HG03571 (cell line): ENCODE data around the gene PRPF6.
"Not testable (repeated sequence)": the region's sequence is repeated elsewhere in the genome, so short reads cannot be mapped to it uniquely, and the experiment has no call there.

Experiments used
- ATAC-seq: cut with Tn5 transposase; IDR thresholded peaks from one replicate; pipeline ENCODE4 v1.9.1; 2021; ENCODE audit not compliant: unreplicated experiment

Gene PRPF6

GRCh38 chr20:63960654-63961621 lies 20.0 kb upstream of the PRPF6 start:
- ATAC-seq = not testable (repeated sequence)

GRCh38 chr20:63961664-63962425 lies 19.1 kb upstream of the PRPF6 start:
- ATAC-seq = no peak

DNA sequence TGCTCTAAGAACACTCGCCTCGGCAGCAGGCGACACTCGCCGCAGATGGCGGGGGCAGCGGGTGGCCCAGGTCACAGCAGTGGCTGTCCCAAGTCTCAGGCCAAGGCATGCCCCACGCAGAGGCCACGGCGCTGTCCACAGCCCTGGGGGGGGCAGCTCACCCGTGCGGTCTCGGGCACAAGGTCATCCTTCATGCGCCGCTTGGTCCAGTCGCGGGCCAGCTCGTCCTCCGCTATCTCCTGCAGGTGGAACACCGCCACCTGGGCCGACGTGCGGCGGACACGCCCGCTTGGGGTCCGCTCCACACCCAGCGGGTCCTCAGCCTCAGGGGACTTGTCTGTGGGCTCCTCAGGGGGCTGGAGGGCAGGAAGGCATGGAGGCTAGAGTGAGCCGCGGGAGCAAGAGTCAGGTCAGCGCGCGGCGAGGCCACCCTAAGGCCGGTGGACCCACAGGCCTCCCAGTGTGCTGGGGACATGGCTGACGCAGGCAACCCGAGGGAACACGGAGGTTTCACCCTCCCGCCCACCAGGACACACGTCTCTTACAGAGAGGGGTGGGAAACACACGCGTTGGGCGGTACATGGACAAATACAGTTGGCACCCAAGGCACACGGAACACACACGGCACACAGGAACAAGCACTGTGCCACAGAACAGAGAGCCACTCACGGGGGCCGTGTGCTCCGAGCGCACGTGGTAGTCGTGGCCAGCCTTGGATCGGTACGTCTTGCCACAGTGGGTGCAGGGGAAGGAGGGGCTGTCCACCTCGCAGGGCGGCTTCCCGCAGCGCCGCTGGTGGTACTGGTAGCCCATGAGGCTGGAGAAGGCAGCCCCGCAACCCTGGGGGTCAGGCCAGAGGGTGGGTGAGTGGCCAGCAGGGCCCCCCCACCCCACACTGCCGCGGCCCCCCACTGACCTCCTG lies 18.2 kb upstream of the PRPF6 start:
- no peak for ATAC-seq

DNA sequence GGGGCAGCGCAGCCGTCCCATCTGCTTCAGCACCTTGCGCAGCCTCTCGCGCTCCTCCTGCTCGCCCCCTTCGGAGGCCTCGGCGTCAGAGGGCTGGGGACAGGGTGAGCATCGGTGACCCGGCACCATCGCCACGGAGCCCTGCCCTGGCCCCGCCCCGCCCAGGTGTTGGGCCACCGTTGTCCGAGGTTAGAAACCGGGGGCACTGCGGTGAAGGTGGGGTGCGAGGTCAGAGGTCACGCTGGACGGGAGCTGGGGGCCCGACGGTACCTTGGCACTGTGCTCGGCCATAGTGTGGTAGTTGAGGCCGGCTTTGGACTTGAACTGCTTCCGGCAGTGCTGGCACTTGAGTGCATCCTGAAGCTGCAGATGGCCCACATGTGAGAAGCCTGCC lies 17.6 kb upstream of the PRPF6 start:
- ATAC-seq = no peak

- no peak for ATAC-seq
Measured at GRCh38 chr20:63963784-63964301, 17.1 kb upstream of the PRPF6 start.

GRCh38 chr20:63964412-63964811 lies 16.5 kb upstream of the PRPF6 start:
- ATAC-seq = no peak

- no peak for ATAC-seq
Measured at GRCh38 chr20:63966172-63966943, 14.6 kb upstream of the PRPF6 start.

GRCh38 chr20:63966944-63967322 lies 14.0 kb upstream of the PRPF6 start:
- no peak for ATAC-seq

DNA sequence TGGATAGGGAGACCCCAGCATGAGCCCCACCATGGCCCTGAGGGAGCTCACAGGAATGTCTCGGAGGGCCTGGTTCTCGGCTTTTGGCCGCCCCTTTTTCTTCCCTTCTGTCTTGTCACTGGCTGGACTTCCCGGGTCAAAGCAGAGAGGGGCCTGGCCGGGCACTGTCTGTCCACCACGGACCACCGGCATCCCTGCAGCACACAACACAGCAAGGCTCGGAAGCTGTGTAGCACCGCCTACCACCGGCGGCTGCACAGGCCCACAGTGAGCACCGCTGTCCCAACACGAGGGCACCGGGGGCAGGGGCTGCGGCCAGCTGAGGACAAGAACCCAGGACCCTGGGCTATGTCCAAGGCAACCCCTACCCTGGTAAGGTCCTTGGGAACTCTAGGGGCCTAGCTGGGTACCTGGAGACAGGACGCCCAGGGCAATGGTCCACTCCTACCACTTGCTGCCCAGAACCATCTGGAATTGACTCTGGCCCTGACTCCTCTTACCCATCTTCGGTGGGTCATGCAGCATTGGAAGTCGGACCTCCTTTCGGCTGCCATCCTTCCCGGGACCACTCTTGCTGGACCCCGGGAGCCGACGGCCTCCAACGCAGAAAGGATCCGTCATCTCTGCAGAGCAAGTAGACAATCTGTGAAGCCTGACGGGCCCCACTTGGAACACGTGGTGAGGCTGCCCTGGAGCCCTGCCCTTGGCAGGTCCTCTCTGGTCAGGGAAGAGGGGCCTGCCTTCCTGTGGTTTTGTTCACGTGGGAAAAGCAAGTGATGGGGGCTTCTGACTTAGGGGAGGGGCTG lies 13.4 kb upstream of the PRPF6 start:
- no peak for ATAC-seq

DNA sequence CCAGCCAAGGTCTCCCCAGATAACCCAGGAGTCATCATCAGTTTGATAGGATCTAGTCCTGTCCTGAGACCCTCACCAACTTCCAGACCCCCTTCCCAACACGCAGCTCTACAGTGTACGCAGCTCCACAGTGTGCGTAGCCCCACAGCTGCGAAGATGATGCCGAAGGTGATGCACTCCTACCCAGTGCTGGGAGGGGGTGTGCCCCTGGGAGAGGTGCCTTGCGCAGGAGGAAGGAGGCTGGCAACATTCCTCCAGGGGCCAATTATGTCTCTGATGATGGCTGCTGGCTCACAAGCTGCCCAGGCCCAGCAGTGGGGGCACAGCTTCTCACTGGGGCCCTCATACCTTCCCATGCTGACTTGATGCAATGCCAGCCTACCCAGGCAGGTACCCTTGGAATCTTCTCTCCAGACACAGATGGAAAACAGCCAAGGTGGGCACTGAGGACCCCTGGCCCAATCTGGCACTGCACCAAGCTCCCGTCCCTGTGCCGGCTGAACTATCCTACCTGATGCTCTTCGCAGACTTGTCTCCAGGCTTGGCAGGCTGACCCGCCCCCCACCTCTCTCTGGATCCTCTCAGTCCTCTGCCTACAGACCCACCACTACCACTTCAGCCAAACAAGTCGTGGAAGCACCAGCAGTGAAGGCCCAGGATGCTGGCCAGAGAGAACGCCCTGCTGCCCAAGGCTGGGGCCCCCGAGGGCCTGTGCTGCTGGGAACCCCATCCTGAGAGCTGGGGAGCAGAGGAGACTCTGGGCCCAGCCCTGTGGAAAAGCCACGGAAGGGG lies 12.6 kb upstream of the PRPF6 start:
- no peak for ATAC-seq

- ATAC-seq = no peak
Measured at GRCh38 chr20:63968928-63969760, 11.8 kb upstream of the PRPF6 start.

DNA sequence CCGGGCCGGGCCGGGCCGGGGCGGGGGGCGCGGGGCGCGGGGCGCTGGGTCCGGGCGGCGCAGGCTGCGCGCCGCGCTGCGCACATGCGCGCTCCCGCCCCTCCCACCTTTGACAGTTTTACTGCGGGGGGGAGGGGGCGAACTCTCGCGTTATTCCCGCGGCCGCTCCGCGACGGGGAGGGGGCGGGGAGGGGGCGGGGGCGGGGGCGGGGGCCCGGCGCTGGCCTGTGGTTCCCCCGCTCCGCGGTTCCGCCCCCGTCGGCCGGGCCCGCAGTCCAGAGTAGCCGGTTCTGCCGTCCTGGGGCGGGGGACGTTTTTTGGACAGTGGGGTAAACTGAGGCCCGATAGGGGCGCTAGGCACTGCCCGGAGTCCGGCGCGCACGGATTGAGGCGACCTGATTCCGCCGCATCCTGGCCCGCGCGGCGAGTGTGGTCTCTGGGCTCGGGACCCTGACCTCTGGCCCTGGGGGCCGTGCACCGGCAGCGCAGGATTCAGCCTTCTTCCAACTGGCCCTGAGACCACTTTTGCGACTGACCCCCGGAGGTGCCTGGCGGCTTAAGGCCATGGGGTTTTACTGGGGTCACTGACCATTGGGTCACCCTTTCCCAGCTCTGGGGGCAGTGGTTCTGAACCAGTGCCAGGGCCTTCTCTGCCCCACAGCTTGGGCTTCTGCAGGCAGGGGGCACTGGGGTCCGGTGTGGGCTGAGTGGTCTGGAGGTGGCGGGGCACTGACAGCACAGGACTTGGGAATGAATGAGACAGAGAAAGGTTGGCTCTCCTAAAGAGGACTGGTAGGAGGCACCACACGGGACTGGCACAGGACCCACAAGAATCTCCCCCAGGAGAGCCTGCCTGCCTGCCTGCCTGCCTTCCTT lies 10.9 kb upstream of the PRPF6 start, which contains the start of gene ZNF512B:
Gene ZNF512B (minus strand): TSS at position 93 of the 876 bp plus-strand sequence. CDS start 1,980 bp downstream, outside the sequence.
- no peak for ATAC-seq

- ATAC-seq = no peak
Measured at GRCh38 chr20:63970714-63971431, 10.1 kb upstream of the PRPF6 start.

DNA sequence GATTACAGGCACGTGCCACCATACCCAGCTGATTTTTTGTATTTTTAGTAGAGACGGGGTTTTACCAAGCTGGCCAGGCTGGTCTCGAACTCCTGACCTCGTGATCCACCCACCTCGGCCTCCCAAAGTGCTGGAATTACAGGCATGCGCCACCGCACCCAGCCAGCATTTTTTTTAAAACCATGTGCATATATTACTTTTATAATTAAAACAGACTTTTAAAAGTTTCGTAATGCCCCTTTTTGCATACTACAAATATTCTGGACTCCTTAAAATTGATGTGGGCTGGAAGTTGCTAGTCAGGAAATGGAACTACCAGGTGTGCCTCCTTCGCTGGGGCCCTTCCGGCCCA lies 9.0 kb upstream of the PRPF6 start:
- ATAC-seq = not testable (repeated sequence)

- no peak for ATAC-seq
Measured at GRCh38 chr20:63972312-63973159, 8.4 kb upstream of the PRPF6 start.
